PC-9 (cell line): ENCODE measurements around the gene SCNM1.
"Not testable (repeated sequence)": the region's sequence is repeated elsewhere in the genome, so short reads cannot be mapped to it uniquely, and the experiment has no call there.

Experiments
- EZH2 ChIP-seq: fragments of 200-600 bp; sonication (generic); IDR thresholded peaks from 2 replicates; pipeline ENCODE4 v1.8.0; 2017; ENCODE audit warnings: antibody characterized with exemption, low read depth
- TF ChIP-seq, protein P1 (sequence below): fragments of 200-600 bp; sonication (generic); conservative IDR thresholded peaks from 2 replicates; pipeline ENCODE4 v1.6.1; 2017; ENCODE audit warnings: mixed run types, antibody characterized with exemption, mild to moderate bottlenecking, moderate library complexity

DNA sequence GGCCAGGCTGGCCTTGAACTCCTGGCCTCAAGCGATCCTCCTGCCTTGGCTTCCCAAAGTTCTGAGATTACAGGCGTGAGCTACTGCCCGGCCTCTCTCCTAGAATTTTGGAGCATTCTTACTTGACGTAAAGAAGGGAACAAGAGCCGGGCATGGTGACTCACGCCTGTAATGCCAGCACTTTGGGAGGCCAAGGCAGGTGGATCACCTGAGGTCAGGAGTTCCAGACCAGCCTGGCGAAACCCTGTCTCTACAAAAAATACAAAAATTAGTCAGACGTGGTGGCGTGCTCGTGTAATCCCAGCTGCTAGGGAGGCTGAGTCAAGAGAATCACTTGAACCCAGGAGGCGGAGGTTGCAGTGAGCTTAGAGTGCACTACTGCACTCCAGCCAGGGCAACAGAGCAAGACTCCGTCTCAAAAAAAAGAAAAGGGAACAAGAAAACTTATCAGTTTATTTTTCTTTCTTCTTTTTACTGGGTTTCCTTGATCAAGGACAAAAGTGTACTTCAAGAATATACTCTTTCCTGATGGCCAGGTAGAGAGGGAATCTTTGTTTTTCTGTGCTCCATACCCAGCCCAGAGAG lies 39.5 kb downstream of the SCNM1 start:
- TF ChIP-seq, protein P1, sequence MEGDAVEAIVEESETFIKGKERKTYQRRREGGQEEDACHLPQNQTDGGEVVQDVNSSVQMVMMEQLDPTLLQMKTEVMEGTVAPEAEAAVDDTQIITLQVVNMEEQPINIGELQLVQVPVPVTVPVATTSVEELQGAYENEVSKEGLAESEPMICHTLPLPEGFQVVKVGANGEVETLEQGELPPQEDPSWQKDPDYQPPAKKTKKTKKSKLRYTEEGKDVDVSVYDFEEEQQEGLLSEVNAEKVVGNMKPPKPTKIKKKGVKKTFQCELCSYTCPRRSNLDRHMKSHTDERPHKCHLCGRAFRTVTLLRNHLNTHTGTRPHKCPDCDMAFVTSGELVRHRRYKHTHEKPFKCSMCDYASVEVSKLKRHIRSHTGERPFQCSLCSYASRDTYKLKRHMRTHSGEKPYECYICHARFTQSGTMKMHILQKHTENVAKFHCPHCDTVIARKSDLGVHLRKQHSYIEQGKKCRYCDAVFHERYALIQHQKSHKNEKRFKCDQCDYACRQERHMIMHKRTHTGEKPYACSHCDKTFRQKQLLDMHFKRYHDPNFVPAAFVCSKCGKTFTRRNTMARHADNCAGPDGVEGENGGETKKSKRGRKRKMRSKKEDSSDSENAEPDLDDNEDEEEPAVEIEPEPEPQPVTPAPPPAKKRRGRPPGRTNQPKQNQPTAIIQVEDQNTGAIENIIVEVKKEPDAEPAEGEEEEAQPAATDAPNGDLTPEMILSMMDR, result not testable (repeated sequence)
- not testable (repeated sequence) for TF ChIP-seq EZH2
